ENCODE data around the gene MINDY4. TPM values are rescaled to one million over a fixed set of nuclear protein-coding genes. Genes with fewer than 3 reads are reported as not detected.

The MINDY4 gene
- total and polyA plus RNA-seq, 2 of the 13 experiments (the other 11 are each of a cell fraction or from before 2014, with no cell fraction given), result not detected

DNA sequence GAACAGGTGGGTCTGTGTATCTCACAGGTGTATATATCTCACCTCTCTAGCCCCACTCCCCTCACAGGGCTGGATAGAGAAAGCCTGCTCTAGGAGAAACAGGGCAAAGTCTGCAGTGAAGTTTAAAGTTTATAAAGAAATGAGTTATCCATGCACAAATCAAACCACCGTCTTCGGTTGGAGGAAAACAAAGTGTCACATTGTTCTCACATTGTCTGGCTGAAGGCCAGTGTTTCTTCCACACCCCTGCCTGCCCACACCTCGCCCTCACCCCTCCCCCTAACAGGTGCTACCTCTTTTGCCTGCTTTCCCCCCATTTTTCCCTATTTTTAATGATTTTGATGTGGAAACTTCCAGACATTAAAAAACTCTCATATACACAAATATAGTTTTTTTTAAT lies 166.2 kb downstream of the MINDY4 start:
- no peak overlapping the region for H2AFZ ChIP-seq (ENCODE audit: low read length)
- H3K27ac ChIP-seq (ENCODE audit: extremely low read length, insufficient read depth, low read length), result no peak overlapping the region
- no peaks in the 10 kb centered on the region for H4K20me1 ChIP-seq (ENCODE audit: insufficient read depth, low read length)
- DNase-seq (ENCODE audit: low spot score) (no peak), FAIRE-seq (no peak), ATAC-seq (no peak)
- H3K79me2 ChIP-seq (ENCODE audit: insufficient read depth, low read length), result no peaks in the 10 kb centered on the region
- intact Hi-C loops (cut with micrococcal nuclease; ENCODE audit: unreplicated experiment), result no loop called here
- no peak overlapping the region for H3K9ac ChIP-seq (ENCODE audit: insufficient read depth, low read depth, low read length)
- H3K4me1 ChIP-seq (ENCODE audit: insufficient read depth, low read length), result no peaks in the 10 kb centered on the region
- peaks cover 4 to 7% of the 10 kb centered on the region in 2 experiments; a peak in 4 of 5 replicates for H3K27me3 ChIP-seq (ENCODE audit: control insufficient read depth in 1 of 2, insufficient read depth in 2 of 2, low read length in 2 of 2)
- no TSS peak for BruUV-seq (replicated peaks)
- no peak for TF ChIP-seq ZNF839 (CRISPR knock-in tag; IDR thresholded peaks at IDR 0.05; ENCODE audit: borderline replicate concordance)
- no peak overlapping the region for H3K4me3 ChIP-seq (replicated peaks in 1 of 3; ENCODE audit: insufficient read depth in 1 of 3, low read depth in 2 of 3, low read length in 3 of 3)
- no peaks in the 10 kb centered on the region for H3K9me3 ChIP-seq (ENCODE audit: low read length)
- 0% methylated on average over 3 of the region's 3 CpGs for WGBS (ENCODE audit: low lambda C conversion rate)
- in situ Hi-C loops (cut with HindIII; ENCODE audit: extremely low pct_ligation_motif_present, low pct_unique_long_range_greater_than_20kb), result no loop called here
- CTCF ChIA-PET (ENCODE audit: low intra/inter-chr PET ratio, low total read pairs), result no interaction called here
- no peaks in the 10 kb centered on the region for H3K36me3 ChIP-seq (replicated peaks in 1 of 2; ENCODE audit: control insufficient read depth in 1 of 2, insufficient read depth in 2 of 2, low read length in 2 of 2)
- POLR2A ChIA-PET, result no interaction called here
- H3K4me2 ChIP-seq (ENCODE audit: low read depth, low read length), result no peak overlapping the region

DNA sequence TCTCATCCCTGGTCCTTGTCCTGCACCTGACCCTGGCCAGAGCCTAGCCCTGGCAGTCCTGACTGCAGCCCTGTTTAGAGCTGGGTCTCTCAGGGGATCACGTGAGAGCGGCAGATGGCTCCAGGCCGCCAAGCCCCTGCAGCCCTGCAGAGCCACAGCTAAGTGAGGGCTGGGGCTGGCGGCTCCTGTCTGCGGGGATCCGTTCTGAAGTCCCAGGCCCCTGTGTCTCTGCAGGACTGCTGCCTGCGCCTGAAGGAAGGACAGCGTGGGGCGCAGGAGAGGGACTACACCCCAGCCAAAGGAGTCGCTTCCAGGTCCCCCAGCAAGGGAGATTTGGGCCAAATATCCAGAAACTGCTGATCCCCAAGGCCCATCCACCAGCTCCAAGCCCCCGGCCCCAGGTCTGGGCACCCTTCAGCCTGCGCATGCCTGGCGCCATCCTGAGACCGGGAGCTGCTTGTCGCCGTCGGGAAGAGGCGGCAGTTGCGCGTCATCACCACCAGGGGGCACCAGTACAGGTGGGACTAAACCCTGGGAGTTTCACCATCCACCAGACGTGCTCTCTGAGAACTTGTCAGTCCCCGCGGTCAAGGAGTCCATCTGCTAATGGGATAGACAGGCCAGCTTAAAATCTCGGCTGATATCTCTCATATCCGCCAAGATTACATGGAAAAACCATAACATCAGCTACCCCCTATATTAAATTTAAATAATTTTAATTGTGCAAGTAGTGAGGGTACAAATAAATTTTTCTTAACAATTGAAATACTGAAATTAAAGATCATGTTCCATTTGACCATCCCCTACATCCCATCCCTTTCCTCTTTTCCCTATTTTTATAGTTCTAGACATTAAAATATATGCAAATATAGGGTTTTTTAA lies 167.5 kb downstream of the MINDY4 start:
- in situ Hi-C loops (cut with HindIII; ENCODE audit: extremely low pct_ligation_motif_present, low pct_unique_long_range_greater_than_20kb), result no loop called here
- FAIRE-seq, result peak; percentile 79
- no peak for TF ChIP-seq ZNF138 (CRISPR knock-in tag; IDR thresholded peaks at IDR 0.05; ENCODE audit: low read depth)
- no peak for TF ChIP-seq SOX13 (IDR thresholded peaks at IDR 0.05)
- no peak; a peak in 1 of 4 replicates for TF ChIP-seq SOX13 (CRISPR knock-in tag; conservative IDR thresholded peaks at IDR 0.05 in 1 of 2, IDR thresholded peaks at IDR 0.05 in 1 of 2)
- TF ChIP-seq ZNF282 (IDR thresholded peaks at IDR 0.05; ENCODE audit: partially characterized antibody), result no peak
- no peak for TF ChIP-seq ZFP36L1 (CRISPR knock-in tag; IDR thresholded peaks at IDR 0.05)
- TF ChIP-seq MAFF (IDR thresholded peaks at IDR 0.05; ENCODE audit: low read depth, low read length), result no peak
- TF ChIP-seq ZNF543 (CRISPR knock-in tag; IDR thresholded peaks at IDR 0.05), result no peak
- TF ChIP-seq ZBTB7A (CRISPR knock-in tag; IDR thresholded peaks at IDR 0.05), result no peak
- no peak for TF ChIP-seq ZNF160 (CRISPR knock-in tag; IDR thresholded peaks at IDR 0.05)
- TF ChIP-seq FOXO1 (CRISPR knock-in tag; IDR thresholded peaks at IDR 0.05), result no peak
- no peak for TF ChIP-seq TBL1XR1 (IDR thresholded peaks at IDR 0.05; ENCODE audit: borderline replicate concordance, low read length, partially characterized antibody)
- no peak for TF ChIP-seq KLF15 (CRISPR knock-in tag; IDR thresholded peaks at IDR 0.05; ENCODE audit: borderline replicate concordance)
- TF ChIP-seq KDM1A (CRISPR knock-in tag; IDR thresholded peaks at IDR 0.05), result peak; percentile 57; the same call in 1 of the 2 replicates
- TF ChIP-seq HMG20A (CRISPR knock-in tag; IDR thresholded peaks at IDR 0.05; ENCODE audit: borderline replicate concordance), result no peak
- TF ChIP-seq, protein P1, sequence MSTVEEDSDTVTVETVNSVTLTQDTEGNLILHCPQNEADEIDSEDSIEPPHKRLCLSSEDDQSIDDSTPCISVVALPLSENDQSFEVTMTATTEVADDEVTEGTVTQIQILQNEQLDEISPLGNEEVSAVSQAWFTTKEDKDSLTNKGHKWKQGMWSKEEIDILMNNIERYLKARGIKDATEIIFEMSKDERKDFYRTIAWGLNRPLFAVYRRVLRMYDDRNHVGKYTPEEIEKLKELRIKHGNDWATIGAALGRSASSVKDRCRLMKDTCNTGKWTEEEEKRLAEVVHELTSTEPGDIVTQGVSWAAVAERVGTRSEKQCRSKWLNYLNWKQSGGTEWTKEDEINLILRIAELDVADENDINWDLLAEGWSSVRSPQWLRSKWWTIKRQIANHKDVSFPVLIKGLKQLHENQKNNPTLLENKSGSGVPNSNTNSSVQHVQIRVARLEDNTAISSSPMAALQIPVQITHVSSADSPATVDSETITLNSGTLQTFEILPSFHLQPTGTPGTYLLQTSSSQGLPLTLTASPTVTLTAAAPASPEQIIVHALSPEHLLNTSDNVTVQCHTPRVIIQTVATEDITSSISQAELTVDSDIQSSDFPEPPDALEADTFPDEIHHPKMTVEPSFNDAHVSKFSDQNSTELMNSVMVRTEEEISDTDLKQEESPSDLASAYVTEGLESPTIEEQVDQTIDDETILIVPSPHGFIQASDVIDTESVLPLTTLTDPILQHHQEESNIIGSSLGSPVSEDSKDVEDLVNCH (CRISPR knock-in tag; IDR thresholded peaks at IDR 0.05), result no peak
- no peak for TF ChIP-seq ZNF776 (CRISPR knock-in tag; IDR thresholded peaks at IDR 0.05)

More for the DNA sequence above, 167.5 kb downstream of the MINDY4 start:
- no peak overlapping the region for H3K4me3 ChIP-seq (replicated peaks in 1 of 3; ENCODE audit: insufficient read depth in 1 of 3, low read depth in 2 of 3, low read length in 3 of 3)
- no peaks in the 10 kb centered on the region for H3K4me1 ChIP-seq (ENCODE audit: insufficient read depth, low read length)
- H3K27ac ChIP-seq (ENCODE audit: extremely low read length, insufficient read depth, low read length), result no peak overlapping the region
- BruUV-seq (replicated peaks), result no TSS peak
- H3K36me3 ChIP-seq (replicated peaks in 1 of 2; ENCODE audit: control insufficient read depth in 1 of 2, insufficient read depth in 2 of 2, low read length in 2 of 2), result no peaks in the 10 kb centered on the region
- H3K79me2 ChIP-seq (ENCODE audit: insufficient read depth, low read length), result no peaks in the 10 kb centered on the region
- intact Hi-C loops (cut with micrococcal nuclease; ENCODE audit: unreplicated experiment), result loop anchor here (1.0 kb wide), 1 partner anchor 36 kb away; no protein-coding TSS in a partner anchor
- ChIA-PET CTCF (ENCODE audit: low intra/inter-chr PET ratio, low total read pairs) (interaction anchor here (1.6 kb wide), 1 partner anchor 36 kb away, joined by 9 read pairs; no protein-coding TSS in a partner anchor), POLR2A (no interaction called here)
- H3K9me3 ChIP-seq (ENCODE audit: low read length), result no peaks in the 10 kb centered on the region
- no peaks in the 10 kb centered on the region for H4K20me1 ChIP-seq (ENCODE audit: insufficient read depth, low read length)
- DNase-seq (ENCODE audit: low spot score) (peak; percentile 61), ATAC-seq (peak; percentile 97)
- H3K9ac ChIP-seq (ENCODE audit: insufficient read depth, low read depth, low read length), result no peak overlapping the region
- peaks cover 0 to 2% of the 10 kb centered on the region in 2 experiments; a peak in 1 of 5 replicates for H3K27me3 ChIP-seq (ENCODE audit: control insufficient read depth in 1 of 2, insufficient read depth in 2 of 2, low read length in 2 of 2)
- 67% methylated on average over 9 of the region's 25 CpGs for WGBS (ENCODE audit: low lambda C conversion rate)
- no peak overlapping the region for H3K4me2 ChIP-seq (ENCODE audit: low read depth, low read length)
- H2AFZ ChIP-seq (ENCODE audit: low read length), result no peak overlapping the region

Data from HepG2 (cell line).